Urinary bladder (tissue), 4 donors: Measurements from ENCODE around the gene PTPRN2. TPM values are rescaled to one million over a fixed set of nuclear protein-coding genes. Genes with fewer than 3 reads are reported as not detected.
A peak's percentile ranks its signal among the peaks of the same experiment; 100 is the strongest.
"Not testable (repeated sequence)": the region's sequence is repeated elsewhere in the genome, so short reads cannot be mapped to it uniquely, and the experiment has no call there.

Source experiments
- DNase-seq: peaks from one replicate; pipeline ENCODE4 v3.0.0-alpha.2; 2015; ENCODE audit errors: extremely low spot score
- H3K27ac ChIP-seq: one replicate; pipeline ENCODE4 v1.5.1; 2013; ENCODE audit warnings: low read depth, mild to moderate bottlenecking, moderate library complexity
- H3K36me3 ChIP-seq: one replicate; pipeline ENCODE4 v1.6.1; 2013; ENCODE audit warnings: mild to moderate bottlenecking, moderate library complexity; ENCODE audit not compliant: insufficient read depth
- H3K4me1 ChIP-seq: one replicate; pipeline ENCODE4 v1.6.1; 2013; ENCODE audit warnings: mild to moderate bottlenecking, moderate library complexity; ENCODE audit not compliant: insufficient read depth
- H3K4me3 ChIP-seq: one replicate; pipeline ENCODE4 v1.5.1; 2013; ENCODE audit warnings: low read depth, low read length
- WGBS: extraction: QIAGEN DNeasy Blood & Tissue Kit; methylation state at CpG from one replicate; pipeline ENCODE4 v1.1.7; 2013; 5-methylcytosine and 5-hydroxymethylcytosine counted together
- polyA plus RNA-seq: library from polyadenylated mRNA; stranded (reverse); fragments of 200-250 nt; gene quantifications from one replicate; pipeline ENCODE4 v1.2.3, GENCODE V29; 2013
- total RNA-seq: library from RNA; depleted of rRNA; stranded (reverse); fragments of >200 nt; gene quantifications from one replicate; pipeline ENCODE4 v1.2.3, GENCODE V29; 2014
- donor health status: healthy with polysubstance abuse.
- donor health status: healthy.

PTPRN2 gene
- total and polyA plus RNA-seq, 2 donors = 2.8 to 4.4 TPM

- H3K4me1 ChIP-seq = no peaks in the 10 kb centered on the region
- no peak overlapping the region for H3K4me3 ChIP-seq
- 83% methylated on average over 11 of the region's 11 CpGs for WGBS
- no peak for DNase-seq
- H3K27ac ChIP-seq = no peak overlapping the region
- no peaks in the 10 kb centered on the region for H3K36me3 ChIP-seq
Observed at GRCh38 chr7:157666530-157667040, 921.0 kb downstream of the PTPRN2 start.

- DNase-seq = not testable (repeated sequence)
Observed at GRCh38 chr7:157665634-157665988, 922.0 kb downstream of the PTPRN2 start.

GRCh38 chr7:157664871-157665633 lies 922.6 kb downstream of the PTPRN2 start:
- 76% methylated on average over 21 of the region's 21 CpGs for WGBS
- H3K27ac ChIP-seq = no peak overlapping the region
- no peak overlapping the region for H3K4me3 ChIP-seq
- no peaks in the 10 kb centered on the region for H3K4me1 ChIP-seq
- DNase-seq = no peak
- no peaks in the 10 kb centered on the region for H3K36me3 ChIP-seq

More at GRCh38 chr7:157665634-157665988, 922.0 kb downstream of the PTPRN2 start:
- not testable (repeated sequence) for H3K4me3 ChIP-seq, H3K36me3 ChIP-seq, H3K4me1 ChIP-seq, H3K27ac ChIP-seq
- 86% methylated on average over 2 of the region's 2 CpGs for WGBS

GRCh38 chr7:157664034-157664433 lies 923.6 kb downstream of the PTPRN2 start:
- no peaks in the 10 kb centered on the region for H3K36me3 ChIP-seq
- WGBS = 94% methylated on average over 14 of the region's 14 CpGs
- no peak for DNase-seq
- H3K27ac ChIP-seq = no peak overlapping the region
- no peaks in the 10 kb centered on the region for H3K4me1 ChIP-seq
- H3K4me3 ChIP-seq = no peak overlapping the region

- WGBS = 45% methylated on average over 34 of the region's 34 CpGs
- DNase-seq = peak; percentile 18
- H3K4me1 ChIP-seq = no peaks in the 10 kb centered on the region
Observed at GRCh38 chr7:157662981-157663716, 924.5 kb downstream of the PTPRN2 start.

GRCh38 chr7:157662110-157662791 lies 925.4 kb downstream of the PTPRN2 start:
- WGBS = 91% methylated on average over 26 of the region's 26 CpGs
- Histone ChIP-seq H3K27ac (no peak overlapping the region), H3K4me1 (no peaks in the 10 kb centered on the region), H3K4me3 (no peak overlapping the region), H3K36me3 (no peaks in the 10 kb centered on the region)
- no peak for DNase-seq

More at GRCh38 chr7:157662981-157663716, 924.5 kb downstream of the PTPRN2 start:
- no peak overlapping the region for H3K27ac ChIP-seq
- H3K36me3 ChIP-seq = no peaks in the 10 kb centered on the region
- H3K4me3 ChIP-seq = no peak overlapping the region

- 90% methylated on average over 11 of the region's 11 CpGs for WGBS
- H3K4me3 ChIP-seq = no peak overlapping the region
- no peak for DNase-seq
Observed at GRCh38 chr7:157661611-157661975, 926.0 kb downstream of the PTPRN2 start.

GRCh38 chr7:157660971-157661610 lies 926.5 kb downstream of the PTPRN2 start:
- 80% methylated on average over 43 of the region's 43 CpGs for WGBS

More at GRCh38 chr7:157661611-157661975, 926.0 kb downstream of the PTPRN2 start:
- Histone ChIP-seq H3K27ac (no peak overlapping the region), H3K36me3 (no peaks in the 10 kb centered on the region), H3K4me1 (no peaks in the 10 kb centered on the region)

GRCh38 chr7:157658851-157659412 lies 928.7 kb downstream of the PTPRN2 start:
- no peaks in the 10 kb centered on the region for H3K4me1 ChIP-seq
- H3K27ac ChIP-seq = no peak overlapping the region
- no peak for DNase-seq
- 87% methylated on average over 26 of the region's 26 CpGs for WGBS
- H3K4me3 ChIP-seq = no peak overlapping the region
- H3K36me3 ChIP-seq = no peaks in the 10 kb centered on the region

More at GRCh38 chr7:157660971-157661610, 926.5 kb downstream of the PTPRN2 start:
- Histone ChIP-seq H3K36me3 (no peaks in the 10 kb centered on the region), H3K27ac (no peak overlapping the region), H3K4me3 (no peak overlapping the region), H3K4me1 (no peaks in the 10 kb centered on the region)
- DNase-seq = no peak

- no peak for DNase-seq
- H3K36me3 ChIP-seq = no peaks in the 10 kb centered on the region
- H3K4me1 ChIP-seq = no peaks in the 10 kb centered on the region
- WGBS = 86% methylated on average over 29 of the region's 29 CpGs
- H3K4me3 ChIP-seq = no peak overlapping the region
- no peak overlapping the region for H3K27ac ChIP-seq
Observed at GRCh38 chr7:157657741-157658740, 929.6 kb downstream of the PTPRN2 start.

- no peak overlapping the region for H3K27ac ChIP-seq
- WGBS = 90% methylated on average over 34 of the region's 34 CpGs
- no peak for DNase-seq
Observed at GRCh38 chr7:157656195-157656769, 931.3 kb downstream of the PTPRN2 start.

GRCh38 chr7:157654350-157654749 lies 933.3 kb downstream of the PTPRN2 start:
- Histone ChIP-seq H3K36me3 (no peaks in the 10 kb centered on the region), H3K27ac (no peak overlapping the region), H3K4me1 (no peaks in the 10 kb centered on the region), H3K4me3 (no peak overlapping the region)
- no peak for DNase-seq
- WGBS = 80% methylated on average over 14 of the region's 14 CpGs

More at GRCh38 chr7:157656195-157656769, 931.3 kb downstream of the PTPRN2 start:
- Histone ChIP-seq H3K4me3 (no peak overlapping the region), H3K4me1 (no peaks in the 10 kb centered on the region), H3K36me3 (no peaks in the 10 kb centered on the region)
